Endothelial cell of umbilical vein (primary cell): ENCODE measurements around the gene ASB1. TPM values are rescaled to one million over a fixed set of nuclear protein-coding genes. Genes with fewer than 3 reads are reported as not detected.

ENCODE experiments used
- BruUV-seq: library from RNA; stranded (reverse); fragments of 400-500 nt; replicated peaks from 2 replicates; lab custom pipeline; 2021; lab: Mats Ljungman, UMichigan
- CTCF ChIA-PET: fragments of 300-600, 350-600 bp; sonication (Branson Sonifier 250); formaldehyde crosslinking; loops from one replicate; lab custom pipeline; 2021; ENCODE audit warnings: antibody characterized with exemption, inconsistent platforms; lab: Charles Lee
- POLR2A ChIA-PET: fragments of 300-600, 350-600 bp; sonication (Branson Sonifier 250); formaldehyde crosslinking; loops from one replicate; lab custom pipeline; 2021; ENCODE audit warnings: antibody characterized with exemption, inconsistent platforms; lab: Charles Lee
- DNase-seq: peaks from one replicate; pipeline ENCODE4 v3.0.0-alpha.2; 2011; ENCODE audit warnings: low read depth, low spot score
- FAIRE-seq: peaks from 2 replicates; lab custom pipeline; 2011; peaks lifted over from hg19 to GRCh38; lab: Jason Lieb, UNC
- H2AFZ ChIP-seq: 2 replicates; pipeline ENCODE4 v1.6.0; 2012; ENCODE audit warnings: low read depth, low read length, control low read depth, inconsistent platforms
- H3K27ac ChIP-seq: 2 replicates; pipeline ENCODE4 v1.5.1; 2011; ENCODE audit warnings: low read depth, mild to moderate bottlenecking, control low read depth, low read length, moderate library complexity; ENCODE audit not compliant: insufficient read depth
- H3K27me3 ChIP-seq, 2 experiments: 2 replicates each; pipeline versions ENCODE4 v1.6.0 to v1.6.1; 2011; ENCODE audit warnings: low read length in 2 of 2, mixed read lengths in 1 of 2; ENCODE audit not compliant: control insufficient read depth in 2 of 2, insufficient read depth in 2 of 2
- H3K36me3 ChIP-seq, 2 experiments: 2 replicates in 1 of 2; 3 replicates in 1 of 2; pipeline ENCODE4 v1.5.1; 2011; ENCODE audit warnings: low read length in 2 of 2, mild to moderate bottlenecking in 1 of 2, moderate library complexity in 1 of 2; ENCODE audit not compliant: control insufficient read depth in 2 of 2, insufficient read depth in 2 of 2; ENCODE audit errors: extremely low read depth in 1 of 2
- H3K4me1 ChIP-seq: 3 replicates; pipeline ENCODE4 v1.5.1; 2011; ENCODE audit warnings: mild to moderate bottlenecking, low read length; ENCODE audit not compliant: control insufficient read depth, insufficient read depth; ENCODE audit errors: extremely low read depth
- H3K4me2 ChIP-seq: 2 replicates; pipeline ENCODE4 v1.6.1; 2011; ENCODE audit warnings: low read length, control low read depth, mixed read lengths; ENCODE audit not compliant: insufficient read depth
- H3K4me3 ChIP-seq, 3 experiments: fragments of 200-600 bp in 1 of 3; sonication (generic), shearing (Covaris generic) in 1 of 3; replicated peaks in 1 of 3; 2 replicates each; pipeline ENCODE4 v1.5.1; 2011 to 2016; ENCODE audit warnings: control low read depth in 3 of 3, low read length in 3 of 3, mild to moderate bottlenecking in 2 of 3, inconsistent platforms in 1 of 3, low read depth in 1 of 3, moderate library complexity in 1 of 3; ENCODE audit not compliant: insufficient read depth in 1 of 3
- H3K79me2 ChIP-seq: 2 replicates; pipeline ENCODE4 v1.6.0; 2012; ENCODE audit warnings: low read length, inconsistent platforms; ENCODE audit not compliant: control insufficient read depth, insufficient read depth
- H3K9ac ChIP-seq: replicated peaks from 2 replicates; pipeline ENCODE3; 2011; ENCODE audit warnings: low read length, control low read depth; ENCODE audit not compliant: insufficient read depth; ENCODE audit errors: extremely low read depth
- H3K9me1 ChIP-seq: replicated peaks from 3 replicates; pipeline ENCODE4 v1.6.0; 2011; ENCODE audit warnings: mild to moderate bottlenecking, low read length; ENCODE audit not compliant: control insufficient read depth, insufficient read depth; ENCODE audit errors: extremely low read depth
- H3K9me3 ChIP-seq: replicated peaks from 2 replicates; pipeline ENCODE4 v1.5.1; 2012; ENCODE audit warnings: low read length, inconsistent platforms; ENCODE audit not compliant: control insufficient read depth, insufficient read depth
- H4K20me1 ChIP-seq: replicated peaks from 2 replicates; pipeline ENCODE3; 2011; ENCODE audit warnings: mild to moderate bottlenecking, low read length; ENCODE audit not compliant: control insufficient read depth, insufficient read depth; ENCODE audit errors: extremely low read depth
- CTCF ChIP-seq, 2 donors: IDR thresholded peaks; 1 replicate in 1 of 2; 2 replicates in 1 of 2; pipeline ENCODE4 v1.5.1; 2011; ENCODE audit warnings: low read length in 2 of 2, mild to moderate bottlenecking in 2 of 2, moderate library complexity in 2 of 2, control low read depth in 1 of 2, inconsistent platforms in 1 of 2, low read depth in 1 of 2; ENCODE audit not compliant: insufficient read depth in 1 of 2; ENCODE audit errors: extremely low read depth in 1 of 2
- EZH2 ChIP-seq: IDR thresholded peaks from 2 replicates; pipeline ENCODE4 v1.6.1; 2012; ENCODE audit warnings: borderline replicate concordance, low read depth, mild to moderate bottlenecking, moderate library complexity, low read length, inconsistent platforms; ENCODE audit not compliant: severe bottlenecking
- FOS ChIP-seq: IDR thresholded peaks from 2 replicates; pipeline ENCODE4 v1.6.1; 2011; ENCODE audit warnings: mild to moderate bottlenecking, low read length, moderate library complexity, borderline replicate concordance; ENCODE audit not compliant: insufficient read depth
- GATA2 ChIP-seq: IDR thresholded peaks from 2 replicates; pipeline ENCODE4 v1.7.0; 2011; ENCODE audit warnings: low read depth, mild to moderate bottlenecking, moderate library complexity, mixed read lengths, low read length; ENCODE audit not compliant: insufficient read length, insufficient read depth
- JUN ChIP-seq: IDR thresholded peaks from 2 replicates; pipeline ENCODE4 v1.6.1; 2011; ENCODE audit warnings: borderline replicate concordance, low read depth; ENCODE audit not compliant: insufficient read length, insufficient read depth
- MAX ChIP-seq: IDR thresholded peaks from 2 replicates; pipeline ENCODE4 v1.6.1; 2011; ENCODE audit not compliant: insufficient read depth, insufficient read length
- MYC ChIP-seq: IDR thresholded peaks from one replicate; pipeline ENCODE4 v1.6.1; 2011; ENCODE audit warnings: mild to moderate bottlenecking, low read depth, low read length
- POLR2A ChIP-seq: IDR thresholded peaks from 2 replicates; pipeline ENCODE4 v1.6.1; 2012; ENCODE audit warnings: low read depth, mild to moderate bottlenecking, control low read depth, low read length
- POLR2AphosphoS5 ChIP-seq: IDR thresholded peaks from 2 replicates; pipeline ENCODE4 v1.6.1; 2012; ENCODE audit warnings: low read depth, mild to moderate bottlenecking, control low read depth, low read length, moderate library complexity; ENCODE audit not compliant: insufficient read depth
- dilution Hi-C: fragments of 300-500 bp; cut with MboI; formaldehyde crosslinking; loops from one replicate; pipeline ENCODE4 v1.15.0; 2019; ENCODE audit warnings: low sequenced_read_pairs; ENCODE audit not compliant: extremely low pct_ligation_motif_present
- intact Hi-C: fragments of 100-400 bp; cut with micrococcal nuclease; formaldehyde crosslinking; loops from one replicate; pipeline ENCODE4 v1.10.0; 2022
- polyA plus RNA-seq, 4 experiments: library from polyadenylated mRNA; depleted of rRNA in 3 of 4; stranded (reverse) in 3 of 4; unstranded in 1 of 4; fragments of >200 nt; gene quantifications; 2 replicates each; pipeline versions ENCODE4 v1.2.1 to v1.2.3, GENCODE V29; 2011 to 2012; ENCODE audit warnings: missing spikeins in 1 of 4
- total RNA-seq: library from RNA; stranded (reverse); gene quantifications from 2 replicates; pipeline ENCODE4 v1.2.3, GENCODE V29; 2021

ASB1 gene
- total and polyA plus RNA-seq, 2 donors (not counting 3 experiments of a cell fraction or from before 2014, with no cell fraction given) = 12.3 to 16.2 TPM

- no peak for FAIRE-seq
These were observed 14.0 kb downstream of the ASB1 start for GRCh38 chr2:238440767-238441166.

GRCh38 chr2:238441262-238442114 is 14.8 kb downstream of the ASB1 start:
- H3K36me3 ChIP-seq = peaks cover 3 to 5% of the 10 kb centered on the region in 2 experiments
- no peaks in the 10 kb centered on the region for H3K9me1 ChIP-seq
- no peak overlapping the region for H3K27ac ChIP-seq
- peaks cover 44% of the 10 kb centered on the region for H3K79me2 ChIP-seq
- no peaks in the 10 kb centered on the region for H3K9me3 ChIP-seq
- no peaks in the 10 kb centered on the region for H4K20me1 ChIP-seq
- intact Hi-C loops = no loop called here
- dilution Hi-C loops = no loop called here
- peak; percentile 23 for DNase-seq
- no peak for TF ChIP-seq MAX
- TF ChIP-seq POLR2AphosphoS5 = no peak
- TF ChIP-seq GATA2 = no peak
- no peak for TF ChIP-seq POLR2A
- no peak for TF ChIP-seq EZH2
- no peak for TF ChIP-seq CTCF (IDR thresholded peaks at IDR 0.05; ENCODE audit: extremely low read depth in 1 of 2, insufficient read depth in 1 of 2, low read depth in 1 of 2, low read length in 2 of 2)
- TF ChIP-seq MYC = no peak
- no peak for TF ChIP-seq FOS
- no peak for TF ChIP-seq JUN
- H2AFZ ChIP-seq = no peak overlapping the region
- CTCF ChIA-PET = interaction anchor here (0.9 kb wide), 1 partner anchor 70 kb away, joined by 3 read pairs; no protein-coding TSS in a partner anchor
- H3K4me2 ChIP-seq = no peak overlapping the region
- no peak for FAIRE-seq
- H3K4me3 ChIP-seq = no peak overlapping the region
- peaks cover 10% of the 10 kb centered on the region for H3K4me1 ChIP-seq
- no peak overlapping the region for H3K9ac ChIP-seq
- BruUV-seq = no TSS peak
- POLR2A ChIA-PET = no interaction called here
- H3K27me3 ChIP-seq = no peaks in the 10 kb centered on the region

More at GRCh38 chr2:238440767-238441166, 14.0 kb downstream of the ASB1 start:
- H3K9ac ChIP-seq = no peak overlapping the region
- intact Hi-C loops = no loop called here
- no TSS peak for BruUV-seq
- H3K27ac ChIP-seq = peak overlapping the region; percentile 60
- no peak overlapping the region for H3K4me3 ChIP-seq
- dilution Hi-C loops = no loop called here
- H3K36me3 ChIP-seq = peaks cover 0 to 4% of the 10 kb centered on the region in 2 experiments
- H3K9me3 ChIP-seq = no peaks in the 10 kb centered on the region
- TF ChIP-seq GATA2 = no peak
- TF ChIP-seq MAX = no peak
- TF ChIP-seq MYC = no peak
- CTCF ChIA-PET = interaction anchor here (0.9 to 1.0 kb wide), 2 partner anchors 70 to 83 kb away, joined by 3 read pairs; no protein-coding TSS in a partner anchor
- POLR2A ChIA-PET = no interaction called here
- no peaks in the 10 kb centered on the region for H3K9me1 ChIP-seq
- no peaks in the 10 kb centered on the region for H4K20me1 ChIP-seq
- H3K4me2 ChIP-seq = no peak overlapping the region
- H2AFZ ChIP-seq = no peak overlapping the region
- DNase-seq = no peak
- peaks cover 10% of the 10 kb centered on the region for H3K4me1 ChIP-seq
- H3K79me2 ChIP-seq = peaks cover 44% of the 10 kb centered on the region
- no peaks in the 10 kb centered on the region for H3K27me3 ChIP-seq
